ENCODE results near the gene DNAI2. TPM values are rescaled to one million over a fixed set of nuclear protein-coding genes. Genes with fewer than 3 reads are reported as not detected.

The DNAI2 gene
- total RNA-seq, 1 donor from 2014 or later = not detected

DNA sequence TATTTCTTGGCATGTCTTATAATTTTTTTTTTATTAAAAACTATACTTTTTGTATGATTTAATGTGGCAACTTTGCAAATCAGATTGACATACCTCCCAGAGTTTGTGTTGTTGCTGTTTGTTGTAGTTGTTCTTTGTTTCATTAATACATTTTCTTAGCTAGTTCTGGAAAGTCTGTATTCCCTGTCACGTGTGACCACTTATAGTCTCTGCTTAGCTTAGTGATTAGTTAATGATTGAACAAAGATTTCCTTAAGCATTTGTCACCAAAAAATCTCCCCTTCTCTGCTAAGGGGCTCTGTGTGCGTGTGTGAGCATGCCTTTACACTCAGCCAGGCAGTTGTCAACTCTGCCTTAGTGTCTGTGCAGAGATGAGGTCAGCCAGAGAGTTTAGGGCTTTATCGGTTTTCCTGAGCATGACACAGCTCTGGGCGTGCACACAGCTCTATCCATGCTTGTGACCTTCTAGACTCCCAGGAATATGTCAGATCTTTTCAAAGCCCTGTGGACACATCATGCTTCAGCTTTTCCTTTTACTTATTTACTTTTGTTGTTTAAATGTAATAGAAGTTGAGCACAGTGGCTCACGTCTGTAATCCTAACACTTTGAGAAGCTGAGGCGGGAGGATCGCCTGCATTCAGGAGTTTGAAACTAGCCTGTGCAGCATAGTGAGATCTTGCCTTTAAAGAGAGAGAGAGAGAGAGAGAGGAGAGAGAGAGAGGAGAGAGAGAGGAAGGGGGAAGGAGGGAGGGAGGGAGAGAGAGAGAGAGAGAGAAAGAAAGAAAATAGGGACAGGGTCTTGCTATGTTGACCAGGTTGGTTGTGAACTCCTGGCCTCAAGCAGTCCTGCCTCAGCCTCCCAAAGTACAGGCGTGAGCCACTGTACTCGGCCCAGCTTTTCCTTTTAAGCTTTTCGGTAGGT lies 21.9 kb downstream of the DNAI2 start:
- peak; percentile 57 for DNase-seq
- ATAC-seq (ENCODE audit: poor library complexity) = peak; percentile 92
- intact Hi-C loops (cut with DNase I) = loop anchor here (5.0 kb wide), 1 partner anchor 84 kb away; the partner anchor contains the start of gene TTYH2

GRCh38 chr17:74296548-74296936 lies 22.5 kb downstream of the DNAI2 start:
- ATAC-seq (ENCODE audit: poor library complexity) (peak; percentile 86), DNase-seq (peak; percentile 83)
- intact Hi-C loops (cut with DNase I) = loop anchor here (5.0 kb wide), 1 partner anchor 84 kb away; the partner anchor contains the start of gene TTYH2

GRCh38 chr17:74297941-74298340 lies 23.9 kb downstream of the DNAI2 start:
- ATAC-seq (ENCODE audit: poor library complexity) = no peak
- no peak for DNase-seq
- intact Hi-C loops (cut with DNase I) = loop anchor here (5.0 kb wide), 1 partner anchor 86 kb away; the partner anchor contains the start of gene TTYH2

DNA sequence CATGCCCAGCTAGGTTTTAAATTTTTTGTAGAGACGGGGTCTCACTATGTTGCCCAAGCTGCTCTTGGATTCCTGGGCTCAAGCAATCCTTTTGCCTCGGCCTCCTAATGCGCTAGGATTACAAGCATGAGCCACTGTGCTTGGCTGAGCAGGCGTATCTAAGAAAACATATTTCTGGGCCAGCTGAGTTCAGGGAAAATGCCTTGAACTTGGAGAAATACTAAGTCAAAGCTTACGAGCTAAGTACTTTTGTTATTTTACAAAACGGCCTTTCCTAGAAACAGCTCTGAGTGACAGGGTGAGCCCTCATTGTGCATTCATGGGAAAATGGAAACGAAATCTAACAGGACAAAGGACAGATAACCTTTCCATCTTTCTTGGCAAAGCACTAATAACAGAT lies 24.7 kb downstream of the DNAI2 start:
- intact Hi-C loops (cut with DNase I) = loop anchor here (5.0 kb wide), 1 partner anchor 86 kb away; the partner anchor contains the start of gene TTYH2
- no peak for ATAC-seq (ENCODE audit: poor library complexity)
- no peak for DNase-seq

- ATAC-seq (ENCODE audit: poor library complexity) = no peak
- intact Hi-C loops (cut with DNase I) = loop anchor here (5.0 to 10.0 kb wide), 3 partner anchors 87 to 195 kb away; partner anchors contain the start of gene TTYH2
- no peak for DNase-seq
These were observed 25.4 kb downstream of the DNAI2 start for GRCh38 chr17:74299226-74300009.

DNA sequence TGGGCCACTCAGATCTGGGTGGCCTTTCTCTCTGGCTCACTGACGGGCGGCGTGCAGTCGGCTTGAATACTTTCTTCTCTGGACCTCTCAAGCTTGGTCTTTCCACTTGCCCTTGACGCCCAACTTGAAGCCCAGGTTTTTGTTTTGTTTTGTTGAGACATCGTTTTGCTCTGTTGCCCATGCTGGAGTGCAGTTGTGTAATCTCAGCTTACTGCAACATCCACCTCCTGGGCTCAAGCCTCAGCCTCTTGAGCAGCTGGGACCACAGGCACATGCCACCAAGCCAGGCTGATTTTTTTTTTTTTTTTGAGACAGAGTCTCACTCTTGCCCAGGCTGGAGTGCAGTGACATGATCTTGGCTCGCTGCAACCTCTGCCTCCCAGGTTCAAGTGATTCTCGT lies 29.3 kb downstream of the DNAI2 start:
- ATAC-seq (ENCODE audit: poor library complexity) = no peak
- intact Hi-C loops (cut with DNase I) = loop anchor here (10.0 kb wide), 2 partner anchors 151 to 191 kb away; no protein-coding TSS in a partner anchor
- no peak for DNase-seq

DNA sequence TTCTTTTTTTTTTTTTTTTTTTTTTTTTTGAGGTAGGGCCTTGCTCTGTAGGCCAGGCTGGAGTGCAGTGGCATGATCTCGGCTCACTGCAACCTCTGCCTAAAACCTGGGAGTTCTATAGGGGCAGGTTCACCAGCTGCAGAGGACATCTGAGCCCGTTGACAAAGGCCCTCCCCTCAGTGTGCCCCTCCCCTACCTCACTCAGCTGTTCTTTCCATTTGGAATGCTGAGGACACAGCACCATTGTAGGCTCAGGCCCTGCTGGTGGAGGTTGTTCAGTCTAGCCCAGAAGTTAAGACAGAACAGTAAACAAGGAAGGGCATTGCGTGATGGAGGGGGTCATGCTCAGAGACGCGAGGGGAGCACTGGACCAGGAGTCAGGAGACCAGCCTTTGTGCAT lies 30.1 kb downstream of the DNAI2 start:
- intact Hi-C loops (cut with DNase I) = loop anchor here (10.0 kb wide), 2 partner anchors 151 to 191 kb away; no protein-coding TSS in a partner anchor
- ATAC-seq (ENCODE audit: poor library complexity) (no peak), DNase-seq (no peak)

- no peak for ATAC-seq (ENCODE audit: poor library complexity)
- intact Hi-C loops (cut with DNase I) = loop anchor here (5.0 to 10.0 kb wide), 3 partner anchors 56 to 189 kb away; partner anchors contain the start of gene BTBD17
- no peak for DNase-seq
These were observed 32.0 kb downstream of the DNAI2 start for GRCh38 chr17:74305865-74306654.

GRCh38 chr17:74307984-74308773 lies 34.1 kb downstream of the DNAI2 start:
- DNase-seq = peak; percentile 84
- peak; percentile 90 for ATAC-seq (ENCODE audit: poor library complexity)
- intact Hi-C loops (cut with DNase I) = loop anchor here (5.0 to 10.0 kb wide), 3 partner anchors 54 to 187 kb away; partner anchors contain the start of gene BTBD17

DNA sequence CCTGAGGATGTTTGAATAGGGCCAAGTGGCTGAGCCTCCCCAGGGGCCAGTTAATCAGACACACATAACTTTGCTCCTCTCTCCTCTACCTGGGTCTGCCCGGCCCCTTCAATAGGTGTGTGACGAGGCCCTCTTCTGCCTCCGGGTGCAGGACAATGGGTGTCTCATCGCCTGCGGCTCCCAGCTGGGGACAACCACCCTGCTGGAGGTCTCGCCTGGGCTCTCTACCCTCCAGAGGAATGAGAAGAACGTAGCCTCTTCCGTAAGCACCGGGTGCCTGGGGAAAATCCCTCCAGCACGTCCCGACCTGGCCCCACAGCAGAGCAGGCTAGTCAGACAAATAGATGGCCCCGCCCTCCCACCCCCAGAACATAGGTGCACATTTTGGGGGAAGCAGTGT lies 35.9 kb downstream of the DNAI2 start:
- no peak for DNase-seq
- intact Hi-C loops (cut with DNase I) = loop anchor here (5.0 to 10.0 kb wide), 3 partner anchors 52 to 185 kb away; partner anchors contain the start of gene BTBD17
- no peak for ATAC-seq (ENCODE audit: poor library complexity)

- intact Hi-C loops (cut with DNase I) = no loop called here
- ATAC-seq (ENCODE audit: poor library complexity) (no peak), DNase-seq (no peak)
These were observed 40.8 kb downstream of the DNAI2 start for GRCh38 chr17:74314877-74315276.

DNA sequence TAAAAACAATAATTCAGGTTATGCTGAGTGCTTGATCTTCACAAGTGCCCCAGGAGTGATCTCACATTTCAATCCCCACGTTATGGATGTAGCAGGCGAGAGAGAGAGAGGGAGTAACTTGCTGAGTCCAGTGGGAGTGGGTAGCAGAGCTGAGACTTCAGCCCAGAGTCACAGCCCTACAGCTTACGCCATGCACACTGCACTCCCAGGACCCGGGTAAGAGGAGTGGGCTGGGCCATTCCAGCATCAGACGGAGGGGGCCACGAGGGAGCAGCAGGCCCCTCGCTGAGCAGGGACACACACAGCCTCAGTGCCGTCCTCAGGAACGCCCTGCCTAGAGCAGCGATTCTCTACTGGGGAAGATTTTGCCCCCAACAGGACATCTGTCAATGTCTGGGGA lies 42.2 kb downstream of the DNAI2 start:
- no peak for ATAC-seq (ENCODE audit: poor library complexity)

GRCh38 chr17:74317071-74317470 lies 43.0 kb downstream of the DNAI2 start:
- no peak for ATAC-seq (ENCODE audit: poor library complexity)

More for the DNA sequence above, 42.2 kb downstream of the DNAI2 start:
- no peak for DNase-seq
- intact Hi-C loops (cut with DNase I) = no loop called here

GRCh38 chr17:74318391-74318790 lies 44.4 kb downstream of the DNAI2 start:
- no peak for DNase-seq
- ATAC-seq (ENCODE audit: poor library complexity) = no peak
- intact Hi-C loops (cut with DNase I) = no loop called here

More at GRCh38 chr17:74317071-74317470, 43.0 kb downstream of the DNAI2 start:
- no peak for DNase-seq
- intact Hi-C loops (cut with DNase I) = no loop called here

- ATAC-seq (ENCODE audit: poor library complexity) (no peak), DNase-seq (no peak)
- intact Hi-C loops (cut with DNase I) = no loop called here
These were observed 50.5 kb downstream of the DNAI2 start for GRCh38 chr17:74324521-74324920.

GRCh38 chr17:74325376-74325742 lies 51.3 kb downstream of the DNAI2 start:
- DNase-seq (no peak), ATAC-seq (ENCODE audit: poor library complexity) (peak; percentile 61)
- intact Hi-C loops (cut with DNase I) = no loop called here

GRCh38 chr17:74325743-74326379 lies 51.8 kb downstream of the DNAI2 start, which contains the start of gene KIF19:
TSS of gene KIF19 (plus strand) at chr17:74326226. CDS start at chr17:74326350, 124 bp downstream.
- ATAC-seq (ENCODE audit: poor library complexity) (peak; percentile 90), DNase-seq (peak; percentile 68)
- intact Hi-C loops (cut with DNase I) = no loop called here

Measured in Right ventricle myocardium superior (tissue), 1 donor.